ENCODE results near the gene TASL.
"Not testable (repeated sequence)": the region's sequence is repeated elsewhere in the genome, so short reads cannot be mapped to it uniquely, and the experiment has no call there.

Gene TASL

GRCh38 chrX:30607155-30607554 lies 29.6 kb upstream of the TASL start:
- no peak for DNase-seq (ENCODE audit: low spot score)
- Histone ChIP-seq H3K4me3 (ENCODE audit: severe bottlenecking) (no peak overlapping the region), H3K36me3 (ENCODE audit: low read depth) (no peaks in the 10 kb centered on the region), H3K27ac (ENCODE audit: poor library complexity, severe bottlenecking) (no peak overlapping the region), H3K27me3 (ENCODE audit: insufficient read depth, poor library complexity, severe bottlenecking) (no peaks in the 10 kb centered on the region), H3K9me3 (ENCODE audit: severe bottlenecking) (no peaks in the 10 kb centered on the region), H3K4me1 (ENCODE audit: insufficient read depth, poor library complexity, severe bottlenecking) (no peaks in the 10 kb centered on the region)
- ATAC-seq (ENCODE audit: low read depth) = peak; percentile 29; the same call in 1 of the 3 replicates
- TF ChIP-seq, protein P1, sequence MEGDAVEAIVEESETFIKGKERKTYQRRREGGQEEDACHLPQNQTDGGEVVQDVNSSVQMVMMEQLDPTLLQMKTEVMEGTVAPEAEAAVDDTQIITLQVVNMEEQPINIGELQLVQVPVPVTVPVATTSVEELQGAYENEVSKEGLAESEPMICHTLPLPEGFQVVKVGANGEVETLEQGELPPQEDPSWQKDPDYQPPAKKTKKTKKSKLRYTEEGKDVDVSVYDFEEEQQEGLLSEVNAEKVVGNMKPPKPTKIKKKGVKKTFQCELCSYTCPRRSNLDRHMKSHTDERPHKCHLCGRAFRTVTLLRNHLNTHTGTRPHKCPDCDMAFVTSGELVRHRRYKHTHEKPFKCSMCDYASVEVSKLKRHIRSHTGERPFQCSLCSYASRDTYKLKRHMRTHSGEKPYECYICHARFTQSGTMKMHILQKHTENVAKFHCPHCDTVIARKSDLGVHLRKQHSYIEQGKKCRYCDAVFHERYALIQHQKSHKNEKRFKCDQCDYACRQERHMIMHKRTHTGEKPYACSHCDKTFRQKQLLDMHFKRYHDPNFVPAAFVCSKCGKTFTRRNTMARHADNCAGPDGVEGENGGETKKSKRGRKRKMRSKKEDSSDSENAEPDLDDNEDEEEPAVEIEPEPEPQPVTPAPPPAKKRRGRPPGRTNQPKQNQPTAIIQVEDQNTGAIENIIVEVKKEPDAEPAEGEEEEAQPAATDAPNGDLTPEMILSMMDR (IDR thresholded peaks at IDR 0.05; ENCODE audit: poor library complexity, severe bottlenecking) = no peak

- not testable (repeated sequence) for H3K4me1 ChIP-seq (ENCODE audit: insufficient read depth, poor library complexity, severe bottlenecking); H3K9me3 ChIP-seq (ENCODE audit: severe bottlenecking); DNase-seq (ENCODE audit: low spot score); H3K36me3 ChIP-seq (ENCODE audit: low read depth); H3K27ac ChIP-seq (ENCODE audit: poor library complexity, severe bottlenecking); H3K4me3 ChIP-seq (ENCODE audit: severe bottlenecking); H3K27me3 ChIP-seq (ENCODE audit: insufficient read depth, poor library complexity, severe bottlenecking); ATAC-seq (ENCODE audit: low read depth)
Measured at GRCh38 chrX:30600269-30601176, 23.0 kb upstream of the TASL start.

- TF ChIP-seq, protein P1 (IDR thresholded peaks at IDR 0.05; ENCODE audit: poor library complexity, severe bottlenecking) = no peak
- no peak for ATAC-seq (ENCODE audit: low read depth)
- Histone ChIP-seq H3K4me1 (ENCODE audit: insufficient read depth, poor library complexity, severe bottlenecking) (no peaks in the 10 kb centered on the region), H3K9me3 (ENCODE audit: severe bottlenecking) (no peaks in the 10 kb centered on the region), H3K4me3 (ENCODE audit: severe bottlenecking) (no peak overlapping the region), H3K27me3 (ENCODE audit: insufficient read depth, poor library complexity, severe bottlenecking) (no peaks in the 10 kb centered on the region), H3K27ac (ENCODE audit: poor library complexity, severe bottlenecking) (no peak overlapping the region), H3K36me3 (ENCODE audit: low read depth) (no peaks in the 10 kb centered on the region)
- DNase-seq (ENCODE audit: low spot score) = no peak
Measured at GRCh38 chrX:30597216-30598012, 19.8 kb upstream of the TASL start.

DNA sequence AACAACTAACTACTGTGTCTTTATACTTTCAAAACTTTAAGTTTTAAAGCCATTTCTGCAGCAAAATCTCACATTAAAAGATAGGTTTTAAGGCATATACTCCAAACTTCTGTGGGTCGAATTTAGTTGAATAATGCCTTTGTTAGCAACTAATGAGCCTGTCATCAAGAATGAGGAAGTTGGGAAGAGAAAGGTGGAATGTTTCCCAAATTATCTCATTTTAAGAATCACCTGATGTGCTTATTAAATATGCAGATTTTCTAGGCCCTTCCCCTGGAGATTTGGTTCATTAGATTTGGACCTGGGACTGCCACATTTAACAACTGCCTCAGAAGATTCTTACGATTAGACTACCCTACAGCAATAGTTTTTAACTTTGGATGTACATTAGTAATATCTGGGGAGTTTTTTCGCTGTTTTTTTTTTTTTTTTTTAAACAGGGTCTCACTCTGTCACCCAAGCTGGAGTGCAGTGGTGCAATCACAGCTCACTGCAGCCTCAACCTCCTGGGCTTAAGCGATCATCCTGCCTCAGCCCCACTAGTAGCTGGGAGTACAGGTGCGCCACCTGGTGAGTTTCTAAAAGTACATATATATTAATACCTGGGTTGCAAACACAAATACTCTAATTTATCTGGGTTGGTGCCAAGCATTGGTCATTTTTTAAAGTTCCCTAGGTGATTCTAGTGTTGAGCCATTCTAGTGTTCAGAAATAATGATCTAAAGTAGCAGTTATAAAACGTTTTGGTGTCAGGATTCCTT lies 16.1 kb upstream of the TASL start:
- Histone ChIP-seq H3K4me3 (ENCODE audit: severe bottlenecking) (no peak overlapping the region), H3K27ac (ENCODE audit: poor library complexity, severe bottlenecking) (no peak overlapping the region), H3K27me3 (ENCODE audit: insufficient read depth, poor library complexity, severe bottlenecking) (no peaks in the 10 kb centered on the region), H3K4me1 (ENCODE audit: insufficient read depth, poor library complexity, severe bottlenecking) (no peaks in the 10 kb centered on the region), H3K36me3 (ENCODE audit: low read depth) (no peaks in the 10 kb centered on the region), H3K9me3 (ENCODE audit: severe bottlenecking) (no peaks in the 10 kb centered on the region)
- TF ChIP-seq, protein P1 (IDR thresholded peaks at IDR 0.05; ENCODE audit: poor library complexity, severe bottlenecking) = peak; percentile 30
- no peak for ATAC-seq (ENCODE audit: low read depth)
- no peak for DNase-seq (ENCODE audit: low spot score)

GRCh38 chrX:30592831-30593230 lies 15.3 kb upstream of the TASL start:
- ATAC-seq (ENCODE audit: low read depth) (no peak), DNase-seq (ENCODE audit: low spot score) (no peak)
- no peak overlapping the region for H3K4me3 ChIP-seq (ENCODE audit: severe bottlenecking)
- no peaks in the 10 kb centered on the region for H3K36me3 ChIP-seq (ENCODE audit: low read depth)
- no peak overlapping the region for H3K27ac ChIP-seq (ENCODE audit: poor library complexity, severe bottlenecking)
- H3K9me3 ChIP-seq (ENCODE audit: severe bottlenecking) = no peaks in the 10 kb centered on the region
- H3K4me1 ChIP-seq (ENCODE audit: insufficient read depth, poor library complexity, severe bottlenecking) = no peaks in the 10 kb centered on the region
- no peaks in the 10 kb centered on the region for H3K27me3 ChIP-seq (ENCODE audit: insufficient read depth, poor library complexity, severe bottlenecking)
- TF ChIP-seq, protein P1 (IDR thresholded peaks at IDR 0.05; ENCODE audit: poor library complexity, severe bottlenecking) = no peak

Measured in RWPE2 (cell line).